Peyer's patch (tissue), 4 donors: ENCODE data around the gene ARHGAP28. TPM values are rescaled to one million over a fixed set of nuclear protein-coding genes. Genes with fewer than 3 reads are reported as not detected.

Experiments
- DNase-seq, 3 donors: peaks; one replicate each; pipeline ENCODE4 v3.0.0-alpha.2; 2017 to 2019
- H3K27ac ChIP-seq, 4 donors: fragments of 200-600 bp; sonication (generic); one replicate each; pipeline ENCODE4 v1.5.1; 2016 to 2019
- H3K27me3 ChIP-seq, 2 donors: fragments of 200-600 bp; sonication (generic); one replicate each; pipeline ENCODE4 v1.5.1; 2019
- H3K36me3 ChIP-seq, 3 donors: fragments of 200-600 bp; sonication (generic); one replicate each; pipeline ENCODE4 v1.5.1; 2016 to 2019
- H3K4me1 ChIP-seq, 4 donors: fragments of 200-600 bp; sonication (generic); one replicate each; pipeline ENCODE4 v1.5.1; 2016 to 2019
- H3K4me3 ChIP-seq, 4 donors: fragments of 200-600 bp; sonication (generic); 1 replicate in 3 of 4; 2 replicates in 1 of 4; pipeline ENCODE4 v1.5.1; 2016 to 2019; ENCODE audit warnings: mild to moderate bottlenecking in 1 of 4
- H3K9me3 ChIP-seq, 4 donors: fragments of 200-600 bp; sonication (generic); one replicate each; pipeline ENCODE4 v1.5.1; 2016 to 2019; ENCODE audit warnings: mild to moderate bottlenecking in 1 of 4
- POLR2A ChIP-seq, 2 donors: fragments of 450-650 bp; IDR thresholded peaks; one replicate each; pipeline ENCODE4 v1.5.1; 2017; ENCODE audit warnings: antibody characterized with exemption in 2 of 2, mild to moderate bottlenecking in 2 of 2, moderate library complexity in 2 of 2
- total RNA-seq, 4 donors: library from RNA; depleted of rRNA; stranded (reverse); fragments of >200 nt; gene quantifications; one replicate each; pipeline ENCODE4 v1.1.0, GENCODE V29; 2016
- TF ChIP-seq, protein P1 (sequence below), 6 experiments: fragments of 450-650 bp in 4 of 6; fragments of 200-600 bp in 2 of 6; sonication (generic) in 1 of 6; IDR thresholded peaks; one replicate each; pipeline ENCODE4 v1.5.1; 2017 to 2019; ENCODE audit warnings: antibody characterized with exemption in 6 of 6, mild to moderate bottlenecking in 3 of 6, moderate library complexity in 1 of 6

The ARHGAP28 gene
- total RNA-seq, 4 donors from 2014 or later = 1.0 to 35.5 (median 3.3) TPM

DNA sequence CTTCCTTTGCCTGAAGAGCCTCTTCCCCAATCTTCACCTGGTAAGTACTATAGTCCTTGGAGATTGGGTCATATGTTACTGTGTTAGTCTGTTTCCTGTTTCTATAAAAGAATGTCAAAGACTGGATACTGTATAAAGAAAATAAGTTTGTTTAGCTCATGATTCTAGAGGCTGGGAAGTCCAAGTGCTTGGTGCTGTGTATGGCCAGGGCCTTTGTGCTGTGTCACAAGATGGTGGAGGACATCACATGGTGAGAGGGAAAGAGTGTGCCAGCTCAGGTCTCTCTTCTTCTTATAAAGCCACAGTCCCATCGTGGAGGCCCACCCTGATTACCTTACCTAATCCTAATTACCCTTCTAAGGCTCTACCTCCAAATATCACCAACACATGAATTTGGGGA is 20.9 kb downstream of the ARHGAP28 start:
- H3K27me3 ChIP-seq = no peaks in the 10 kb centered on the region
- TF ChIP-seq, protein P1, sequence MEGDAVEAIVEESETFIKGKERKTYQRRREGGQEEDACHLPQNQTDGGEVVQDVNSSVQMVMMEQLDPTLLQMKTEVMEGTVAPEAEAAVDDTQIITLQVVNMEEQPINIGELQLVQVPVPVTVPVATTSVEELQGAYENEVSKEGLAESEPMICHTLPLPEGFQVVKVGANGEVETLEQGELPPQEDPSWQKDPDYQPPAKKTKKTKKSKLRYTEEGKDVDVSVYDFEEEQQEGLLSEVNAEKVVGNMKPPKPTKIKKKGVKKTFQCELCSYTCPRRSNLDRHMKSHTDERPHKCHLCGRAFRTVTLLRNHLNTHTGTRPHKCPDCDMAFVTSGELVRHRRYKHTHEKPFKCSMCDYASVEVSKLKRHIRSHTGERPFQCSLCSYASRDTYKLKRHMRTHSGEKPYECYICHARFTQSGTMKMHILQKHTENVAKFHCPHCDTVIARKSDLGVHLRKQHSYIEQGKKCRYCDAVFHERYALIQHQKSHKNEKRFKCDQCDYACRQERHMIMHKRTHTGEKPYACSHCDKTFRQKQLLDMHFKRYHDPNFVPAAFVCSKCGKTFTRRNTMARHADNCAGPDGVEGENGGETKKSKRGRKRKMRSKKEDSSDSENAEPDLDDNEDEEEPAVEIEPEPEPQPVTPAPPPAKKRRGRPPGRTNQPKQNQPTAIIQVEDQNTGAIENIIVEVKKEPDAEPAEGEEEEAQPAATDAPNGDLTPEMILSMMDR (IDR thresholded peaks at IDR 0.05) = no peak
- TF ChIP-seq POLR2A (IDR thresholded peaks at IDR 0.05) = no peak
- no peaks in the 10 kb centered on the region for H3K36me3 ChIP-seq
- no peak overlapping the region for H3K27ac ChIP-seq
- H3K9me3 ChIP-seq = no peaks in the 10 kb centered on the region
- no peak for DNase-seq
- no peak overlapping the region for H3K4me3 ChIP-seq
- no peaks in the 10 kb centered on the region for H3K4me1 ChIP-seq

GRCh38 chr18:6751222-6751621 is 21.7 kb downstream of the ARHGAP28 start:
- Histone ChIP-seq H3K9me3 (no peaks in the 10 kb centered on the region), H3K36me3 (no peaks in the 10 kb centered on the region), H3K4me3 (no peak overlapping the region), H3K27me3 (no peaks in the 10 kb centered on the region), H3K27ac (peak overlapping the region in 1 of 4 donors; percentile 72), H3K4me1 (no peaks in the 10 kb centered on the region)
- TF ChIP-seq, protein P1 (IDR thresholded peaks at IDR 0.05) = no peak
- TF ChIP-seq POLR2A (IDR thresholded peaks at IDR 0.05) = no peak
- no peak for DNase-seq

- no peaks in the 10 kb centered on the region for H3K27me3 ChIP-seq
- no peak for DNase-seq
- no peaks in the 10 kb centered on the region for H3K36me3 ChIP-seq
- peak overlapping the region in 2 of 4 donors; percentile 40 to 72 for H3K27ac ChIP-seq
- no peak overlapping the region for H3K4me3 ChIP-seq
- no peak for TF ChIP-seq POLR2A (IDR thresholded peaks at IDR 0.05)
- TF ChIP-seq, protein P1 (IDR thresholded peaks at IDR 0.05) = no peak
- H3K4me1 ChIP-seq = no peaks in the 10 kb centered on the region
- no peaks in the 10 kb centered on the region for H3K9me3 ChIP-seq
Measured at GRCh38 chr18:6752202-6752860, 22.8 kb downstream of the ARHGAP28 start.

DNA sequence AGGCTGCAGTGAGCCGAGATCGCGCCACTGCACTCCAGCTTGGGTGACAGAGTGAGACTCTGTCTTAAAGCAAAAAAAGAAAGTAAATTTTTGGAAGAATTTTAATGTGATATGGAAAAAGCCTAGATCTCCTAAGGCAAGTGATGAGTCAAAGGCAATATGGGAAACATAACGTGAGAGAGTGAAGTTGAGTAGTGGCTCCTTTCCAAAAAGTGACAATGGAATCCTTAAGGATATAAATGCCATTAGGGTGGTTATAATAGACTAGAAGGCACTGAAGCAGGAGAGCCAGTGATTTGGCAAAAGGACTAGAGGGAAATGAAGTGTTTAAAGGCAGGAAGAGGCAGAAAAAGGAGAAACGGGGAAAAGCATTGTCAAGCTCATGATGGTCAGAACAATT is 25.6 kb downstream of the ARHGAP28 start:
- TF ChIP-seq, protein P1 (IDR thresholded peaks at IDR 0.05) = no peak
- TF ChIP-seq POLR2A (IDR thresholded peaks at IDR 0.05) = no peak
- Histone ChIP-seq H3K9me3 (no peaks in the 10 kb centered on the region), H3K36me3 (no peaks in the 10 kb centered on the region), H3K27ac (no peak overlapping the region), H3K4me1 (no peaks in the 10 kb centered on the region), H3K27me3 (no peaks in the 10 kb centered on the region), H3K4me3 (no peak overlapping the region)
- no peak for DNase-seq

DNA sequence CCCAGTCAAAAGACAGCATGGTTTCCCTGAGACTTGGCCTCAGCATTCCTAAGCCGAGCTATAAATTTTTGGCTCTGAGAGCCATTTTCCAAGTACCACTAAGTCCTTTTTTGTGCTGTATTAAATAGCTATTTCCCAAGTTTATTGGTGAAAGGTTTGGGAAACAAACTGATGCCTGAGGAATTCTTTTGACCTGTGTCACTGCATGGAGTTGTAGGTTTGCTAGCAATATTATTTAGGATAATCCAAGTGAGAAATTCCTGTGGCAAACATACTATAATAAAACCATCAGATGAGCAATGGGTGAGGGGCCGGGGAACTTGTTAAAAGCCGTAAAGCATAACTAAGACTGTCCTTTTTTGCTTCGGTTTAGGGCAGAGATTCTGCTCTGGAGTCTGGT is 28.4 kb downstream of the ARHGAP28 start:
- no peak overlapping the region for H3K4me3 ChIP-seq
- no peaks in the 10 kb centered on the region for H3K4me1 ChIP-seq
- H3K9me3 ChIP-seq = no peaks in the 10 kb centered on the region
- no peak for DNase-seq
- H3K27me3 ChIP-seq = no peaks in the 10 kb centered on the region
- H3K36me3 ChIP-seq = no peaks in the 10 kb centered on the region
- no peak overlapping the region for H3K27ac ChIP-seq
- TF ChIP-seq, protein P1 (IDR thresholded peaks at IDR 0.05) = no peak
- no peak for TF ChIP-seq POLR2A (IDR thresholded peaks at IDR 0.05)
